ENCODE results near the gene CCDC30.

Gene CCDC30

GRCh38 chr1:42541104-42541503 lies 78.0 kb downstream of the CCDC30 start:
- Mint-ChIP-seq H3K9me3 (no peaks in the 10 kb centered on the region), H3K4me3 (no peak overlapping the region), H3K4me1 (no peaks in the 10 kb centered on the region), H3K27ac (no peak overlapping the region), H3K36me3 (ENCODE audit: low read depth) (peaks cover 5% of the 10 kb centered on the region), H3K27me3 (ENCODE audit: low read depth, poor library complexity) (no peaks in the 10 kb centered on the region)
- TF ChIP-seq CTCF (IDR thresholded peaks at IDR 0.05), result no peak
- no peak for DNase-seq

- no peak for DNase-seq
- H3K27me3 Mint-ChIP-seq (ENCODE audit: low read depth, poor library complexity), result peaks cover 8% of the 10 kb centered on the region
- no peak overlapping the region for H3K27ac Mint-ChIP-seq
- no peaks in the 10 kb centered on the region for H3K36me3 Mint-ChIP-seq (ENCODE audit: low read depth)
- TF ChIP-seq CTCF (IDR thresholded peaks at IDR 0.05), result no peak
- no peak overlapping the region for H3K4me3 Mint-ChIP-seq
- H3K9me3 Mint-ChIP-seq, result no peaks in the 10 kb centered on the region
- no peaks in the 10 kb centered on the region for H3K4me1 Mint-ChIP-seq
These were observed 88.1 kb downstream of the CCDC30 start for GRCh38 chr1:42551180-42551579.

- Mint-ChIP-seq H3K36me3 (ENCODE audit: low read depth) (no peaks in the 10 kb centered on the region), H3K4me3 (no peak overlapping the region), H3K4me1 (no peaks in the 10 kb centered on the region), H3K27ac (no peak overlapping the region), H3K27me3 (ENCODE audit: low read depth, poor library complexity) (peaks cover 8% of the 10 kb centered on the region), H3K9me3 (no peaks in the 10 kb centered on the region)
- no peak for TF ChIP-seq CTCF (IDR thresholded peaks at IDR 0.05)
- no peak for DNase-seq
These were observed 88.5 kb downstream of the CCDC30 start for GRCh38 chr1:42551590-42551989.

- no peak for TF ChIP-seq CTCF (IDR thresholded peaks at IDR 0.05)
- H3K27ac Mint-ChIP-seq, result no peak overlapping the region
- DNase-seq, result no peak
- H3K36me3 Mint-ChIP-seq (ENCODE audit: low read depth), result no peaks in the 10 kb centered on the region
- H3K4me1 Mint-ChIP-seq, result no peaks in the 10 kb centered on the region
- peaks cover 8% of the 10 kb centered on the region for H3K27me3 Mint-ChIP-seq (ENCODE audit: low read depth, poor library complexity)
- H3K9me3 Mint-ChIP-seq, result no peaks in the 10 kb centered on the region
- no peak overlapping the region for H3K4me3 Mint-ChIP-seq
These were observed 89.5 kb downstream of the CCDC30 start for GRCh38 chr1:42552636-42553035.

- Mint-ChIP-seq H3K4me3 (no peak overlapping the region), H3K36me3 (ENCODE audit: low read depth) (no peaks in the 10 kb centered on the region), H3K27me3 (ENCODE audit: low read depth, poor library complexity) (peaks cover 10% of the 10 kb centered on the region), H3K27ac (no peak overlapping the region), H3K4me1 (no peaks in the 10 kb centered on the region), H3K9me3 (peaks cover 17% of the 10 kb centered on the region)
- DNase-seq, result no peak
- TF ChIP-seq CTCF (IDR thresholded peaks at IDR 0.05), result no peak
These were observed 94.3 kb downstream of the CCDC30 start for GRCh38 chr1:42557230-42557851.

GRCh38 chr1:42567038-42567437 lies 104.0 kb downstream of the CCDC30 start:
- TF ChIP-seq CTCF (IDR thresholded peaks at IDR 0.05), result no peak
- DNase-seq, result no peak
- no peak overlapping the region for H3K4me3 Mint-ChIP-seq
- no peaks in the 10 kb centered on the region for H3K36me3 Mint-ChIP-seq (ENCODE audit: low read depth)
- H3K27me3 Mint-ChIP-seq (ENCODE audit: low read depth, poor library complexity), result peaks cover 14% of the 10 kb centered on the region
- H3K27ac Mint-ChIP-seq, result no peak overlapping the region
- no peaks in the 10 kb centered on the region for H3K4me1 Mint-ChIP-seq
- H3K9me3 Mint-ChIP-seq, result peaks cover 4% of the 10 kb centered on the region

All from nephron progenitor cell (in vitro differentiated cells).